Measurements from ENCODE around the gene GRID1. TPM values are rescaled to one million over a fixed set of nuclear protein-coding genes. Genes with fewer than 3 reads are reported as not detected.

The GRID1 gene
- total RNA-seq, 1 donor from 2014 or later = 0.60 TPM

DNA sequence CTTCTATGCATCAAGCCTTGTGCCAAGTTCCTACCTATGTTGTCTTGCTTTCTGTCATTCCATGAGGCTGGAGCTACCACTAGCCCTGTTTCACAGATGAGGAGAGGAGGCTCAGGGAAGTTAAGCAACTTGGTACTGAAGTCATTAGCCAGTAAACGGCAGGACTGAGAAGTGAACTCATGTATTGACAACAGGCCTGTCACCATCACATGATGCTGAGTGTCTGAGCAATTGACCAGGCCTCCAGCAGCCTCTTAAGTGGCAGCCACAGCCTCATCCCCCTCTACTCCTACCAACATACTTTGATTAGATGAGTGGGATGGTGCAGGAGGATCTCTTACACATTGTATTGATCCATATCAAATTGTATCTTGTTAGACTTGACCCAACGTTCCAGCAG is 317.6 kb downstream of the GRID1 start:
- Mint-ChIP-seq H3K36me3 (ENCODE audit: low read depth) (no peaks in the 10 kb centered on the region), H3K4me3 (ENCODE audit: unreplicated experiment) (no peak overlapping the region), H3K27ac (ENCODE audit: unreplicated experiment) (no peak overlapping the region), H3K27me3 (ENCODE audit: low read depth) (no peaks in the 10 kb centered on the region), H3K4me1 (ENCODE audit: low read depth) (no peaks in the 10 kb centered on the region), H3K9me3 (ENCODE audit: low read depth) (peaks cover 2% of the 10 kb centered on the region)
- TF ChIP-seq, protein P1, sequence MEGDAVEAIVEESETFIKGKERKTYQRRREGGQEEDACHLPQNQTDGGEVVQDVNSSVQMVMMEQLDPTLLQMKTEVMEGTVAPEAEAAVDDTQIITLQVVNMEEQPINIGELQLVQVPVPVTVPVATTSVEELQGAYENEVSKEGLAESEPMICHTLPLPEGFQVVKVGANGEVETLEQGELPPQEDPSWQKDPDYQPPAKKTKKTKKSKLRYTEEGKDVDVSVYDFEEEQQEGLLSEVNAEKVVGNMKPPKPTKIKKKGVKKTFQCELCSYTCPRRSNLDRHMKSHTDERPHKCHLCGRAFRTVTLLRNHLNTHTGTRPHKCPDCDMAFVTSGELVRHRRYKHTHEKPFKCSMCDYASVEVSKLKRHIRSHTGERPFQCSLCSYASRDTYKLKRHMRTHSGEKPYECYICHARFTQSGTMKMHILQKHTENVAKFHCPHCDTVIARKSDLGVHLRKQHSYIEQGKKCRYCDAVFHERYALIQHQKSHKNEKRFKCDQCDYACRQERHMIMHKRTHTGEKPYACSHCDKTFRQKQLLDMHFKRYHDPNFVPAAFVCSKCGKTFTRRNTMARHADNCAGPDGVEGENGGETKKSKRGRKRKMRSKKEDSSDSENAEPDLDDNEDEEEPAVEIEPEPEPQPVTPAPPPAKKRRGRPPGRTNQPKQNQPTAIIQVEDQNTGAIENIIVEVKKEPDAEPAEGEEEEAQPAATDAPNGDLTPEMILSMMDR (IDR thresholded peaks at IDR 0.05) = no peak
- no peak for DNase-seq (ENCODE audit: low spot score)

DNA sequence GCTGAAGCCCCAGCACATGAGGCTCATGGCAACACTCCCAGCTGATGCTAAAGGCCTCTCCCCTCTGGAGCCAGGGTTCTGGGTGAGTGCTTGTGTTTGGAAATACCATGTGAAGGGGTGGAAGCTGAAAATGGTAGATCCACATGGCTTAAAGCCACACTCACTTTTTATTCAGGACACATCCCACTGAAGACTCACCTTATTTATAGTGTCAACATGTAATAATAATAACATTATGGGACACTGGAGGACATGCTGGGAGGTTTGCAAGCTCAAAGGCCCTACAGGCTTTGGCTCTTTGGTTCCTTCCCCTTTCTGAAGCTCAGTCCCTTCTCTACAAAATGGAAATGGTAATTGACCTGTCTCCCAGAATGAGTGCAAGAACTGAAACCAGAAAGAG is 318.0 kb downstream of the GRID1 start:
- Mint-ChIP-seq H3K36me3 (ENCODE audit: low read depth) (no peaks in the 10 kb centered on the region), H3K4me3 (ENCODE audit: unreplicated experiment) (no peak overlapping the region), H3K4me1 (ENCODE audit: low read depth) (no peaks in the 10 kb centered on the region), H3K9me3 (ENCODE audit: low read depth) (peaks cover 2% of the 10 kb centered on the region), H3K27me3 (ENCODE audit: low read depth) (no peaks in the 10 kb centered on the region), H3K27ac (ENCODE audit: unreplicated experiment) (no peak overlapping the region)
- no peak for DNase-seq (ENCODE audit: low spot score)
- TF ChIP-seq, protein P1 (IDR thresholded peaks at IDR 0.05) = no peak

- no peaks in the 10 kb centered on the region for H3K36me3 Mint-ChIP-seq (ENCODE audit: low read depth)
- TF ChIP-seq, protein P1 (IDR thresholded peaks at IDR 0.05) = no peak
Measured at GRCh38 chr10:86047588-86047987, 319.0 kb downstream of the GRID1 start.

DNA sequence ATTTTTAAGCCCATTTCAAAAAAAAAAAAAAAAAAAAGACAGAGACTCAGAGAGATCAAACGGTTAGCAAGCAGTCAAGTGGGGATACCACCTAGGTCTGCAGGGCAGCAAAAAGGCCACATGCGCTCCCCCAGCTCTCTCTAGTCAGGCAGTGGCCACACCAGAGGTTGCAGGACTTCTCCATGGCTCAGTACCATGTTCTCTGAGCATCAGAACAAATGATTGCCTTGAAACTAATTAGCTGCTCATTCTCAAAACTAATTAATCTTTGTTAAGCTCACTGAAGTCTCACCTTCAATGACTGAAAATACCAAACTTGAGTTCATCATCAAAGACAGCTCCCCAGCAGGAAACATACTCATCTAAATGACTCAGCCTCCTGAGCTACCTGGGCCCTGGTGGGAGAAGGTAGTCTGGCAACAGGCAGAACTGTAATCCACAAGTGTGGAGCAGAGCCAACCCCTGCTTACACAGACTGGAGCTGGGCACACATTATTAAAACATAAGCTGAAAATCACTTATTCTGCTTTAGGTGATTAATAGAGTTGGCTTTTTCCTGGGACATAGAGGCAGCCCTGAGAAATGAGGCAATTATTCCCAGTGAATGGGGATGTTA is 319.6 kb downstream of the GRID1 start:
- H3K27me3 Mint-ChIP-seq (ENCODE audit: low read depth) = no peaks in the 10 kb centered on the region
- no peak overlapping the region for H3K27ac Mint-ChIP-seq (ENCODE audit: unreplicated experiment)
- no peaks in the 10 kb centered on the region for H3K36me3 Mint-ChIP-seq (ENCODE audit: low read depth)
- TF ChIP-seq, protein P1 (IDR thresholded peaks at IDR 0.05) = no peak
- peaks cover 2% of the 10 kb centered on the region for H3K9me3 Mint-ChIP-seq (ENCODE audit: low read depth)
- DNase-seq (ENCODE audit: low spot score) = no peak
- no peak overlapping the region for H3K4me3 Mint-ChIP-seq (ENCODE audit: unreplicated experiment)
- no peaks in the 10 kb centered on the region for H3K4me1 Mint-ChIP-seq (ENCODE audit: low read depth)

More at GRCh38 chr10:86047588-86047987, 319.0 kb downstream of the GRID1 start:
- no peak overlapping the region for H3K4me3 Mint-ChIP-seq (ENCODE audit: unreplicated experiment)
- H3K27ac Mint-ChIP-seq (ENCODE audit: unreplicated experiment) = no peak overlapping the region
- H3K9me3 Mint-ChIP-seq (ENCODE audit: low read depth) = peaks cover 2% of the 10 kb centered on the region
- DNase-seq (ENCODE audit: low spot score) = no peak
- no peaks in the 10 kb centered on the region for H3K4me1 Mint-ChIP-seq (ENCODE audit: low read depth)
- H3K27me3 Mint-ChIP-seq (ENCODE audit: low read depth) = no peaks in the 10 kb centered on the region

DNA sequence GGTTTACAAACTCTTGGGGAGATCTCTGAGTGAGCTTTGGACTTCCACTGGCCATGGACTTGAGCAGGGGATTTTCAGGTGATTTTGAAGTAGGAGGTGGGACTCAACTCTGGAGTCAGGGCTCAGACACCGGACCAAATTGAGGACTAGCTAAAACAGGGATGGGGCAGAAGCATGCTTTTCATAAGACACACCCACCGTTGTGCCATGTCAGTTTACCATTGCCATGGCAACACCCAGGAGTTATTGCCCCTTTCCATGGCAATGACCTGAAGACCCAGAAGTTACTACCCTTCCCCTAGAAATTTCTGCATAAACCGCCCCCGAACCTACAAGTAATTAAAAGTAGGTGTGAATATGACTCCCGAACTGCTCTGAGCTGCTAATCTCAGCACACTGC is 320.7 kb downstream of the GRID1 start:
- Mint-ChIP-seq H3K27ac (ENCODE audit: unreplicated experiment) (no peak overlapping the region), H3K36me3 (ENCODE audit: low read depth) (no peaks in the 10 kb centered on the region), H3K9me3 (ENCODE audit: low read depth) (peaks cover 2% of the 10 kb centered on the region), H3K27me3 (ENCODE audit: low read depth) (no peaks in the 10 kb centered on the region), H3K4me1 (ENCODE audit: low read depth) (no peaks in the 10 kb centered on the region), H3K4me3 (ENCODE audit: unreplicated experiment) (no peak overlapping the region)
- TF ChIP-seq, protein P1 (IDR thresholded peaks at IDR 0.05) = no peak
- no peak for DNase-seq (ENCODE audit: low spot score)
